IPS-NIHi7 (cell line): ENCODE measurements around the gene GPALPP1.
"Not testable (repeated sequence)": the region's sequence is repeated elsewhere in the genome, so short reads cannot be mapped to it uniquely, and the experiment has no call there.

Experiments
- DNase-seq: peaks from one replicate; pipeline ENCODE4 v3.0.0; 2012; ENCODE audit warnings: mixed read lengths; ENCODE audit errors: extremely low spot score

Gene GPALPP1

DNA sequence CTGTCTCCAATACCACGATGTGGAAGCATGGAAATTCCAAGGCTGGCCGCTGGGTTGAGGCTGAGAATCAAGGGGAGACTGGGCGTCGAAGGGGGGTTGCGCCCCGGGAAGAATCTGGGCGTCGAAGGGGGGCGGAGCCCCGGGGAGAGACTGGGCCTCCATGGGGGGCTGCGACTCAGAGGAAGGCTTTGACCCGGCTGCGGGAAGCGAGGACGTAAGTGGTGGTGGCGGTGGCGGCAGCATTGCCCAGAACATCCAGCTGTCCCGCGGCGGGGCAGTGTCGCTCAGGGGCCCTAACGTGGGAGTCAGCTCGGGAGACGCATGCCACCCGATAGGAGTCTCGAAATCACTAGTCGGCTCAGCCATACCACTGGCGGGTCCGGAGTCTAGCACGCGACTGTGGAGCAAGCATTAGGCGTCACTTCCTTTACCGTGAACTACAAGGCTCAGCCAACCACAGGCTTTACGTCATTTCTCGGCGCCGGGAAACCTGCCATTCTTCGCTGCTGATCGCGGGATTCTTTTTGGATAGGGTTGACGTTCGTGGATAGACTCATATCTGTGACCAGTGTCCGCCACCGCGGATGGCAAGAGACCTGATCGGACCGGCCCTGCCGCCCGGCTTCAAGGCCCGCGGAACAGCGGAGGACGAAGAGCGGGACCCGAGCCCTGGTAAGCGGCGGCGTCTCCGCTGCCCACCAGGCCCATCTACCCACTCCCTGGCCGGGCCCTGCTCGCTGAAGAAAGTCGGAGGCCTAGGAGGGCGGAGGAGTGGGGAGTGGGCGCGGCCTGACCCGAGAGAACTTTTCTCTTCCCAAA is at the start of gene GPALPP1, which contains the start of gene NUFIP1:
Gene GPALPP1, plus strand, starts transcription at position 468 of the 819 bp plus-strand sequence. Its CDS starts 117 bp downstream, at position 585.
Gene NUFIP1, minus strand, starts transcription at position 401 of the 819 bp plus-strand sequence. Its CDS starts 35 bp downstream, at position 366.
- peak; percentile 98 for DNase-seq

DNA sequence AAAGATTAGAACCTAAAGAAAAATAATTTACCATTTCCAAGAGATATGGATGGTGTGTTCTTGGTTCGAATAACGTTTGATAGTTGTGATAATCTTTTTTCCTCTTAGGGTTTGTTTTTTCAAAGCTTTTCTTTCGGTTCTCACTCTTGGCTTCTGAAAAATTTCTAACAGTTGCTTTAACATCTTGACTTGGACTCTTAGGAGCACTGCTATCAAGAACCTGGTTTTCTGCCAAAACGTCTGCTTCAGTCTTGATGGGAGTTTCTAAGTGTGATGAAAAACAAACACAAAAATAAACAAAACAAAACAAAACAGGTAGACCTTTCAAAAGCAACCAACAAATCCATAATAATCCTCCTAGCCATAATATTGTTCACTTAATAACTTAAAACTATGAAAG is 45.9 kb upstream of the GPALPP1 start:
- not testable (repeated sequence) for DNase-seq

DNA sequence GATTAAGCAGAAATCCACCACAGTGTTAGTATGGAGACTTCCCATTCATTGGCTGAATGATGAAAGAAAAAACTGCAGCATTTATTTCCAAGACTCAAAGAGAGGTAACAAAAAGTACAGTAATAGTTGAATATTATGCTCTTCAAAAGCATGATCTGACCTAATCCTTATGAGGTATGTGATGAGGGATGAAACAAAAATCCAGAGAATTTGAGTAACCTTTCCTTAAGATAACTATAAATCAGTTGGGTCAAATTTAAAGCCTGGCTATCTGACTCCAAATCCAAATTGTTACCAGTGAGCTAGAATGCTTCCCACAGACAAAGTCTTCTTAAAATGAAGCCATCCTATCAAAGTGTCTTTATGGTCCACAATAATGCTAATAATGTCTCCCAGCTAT is 38.2 kb upstream of the GPALPP1 start:
- no peak for DNase-seq

DNA sequence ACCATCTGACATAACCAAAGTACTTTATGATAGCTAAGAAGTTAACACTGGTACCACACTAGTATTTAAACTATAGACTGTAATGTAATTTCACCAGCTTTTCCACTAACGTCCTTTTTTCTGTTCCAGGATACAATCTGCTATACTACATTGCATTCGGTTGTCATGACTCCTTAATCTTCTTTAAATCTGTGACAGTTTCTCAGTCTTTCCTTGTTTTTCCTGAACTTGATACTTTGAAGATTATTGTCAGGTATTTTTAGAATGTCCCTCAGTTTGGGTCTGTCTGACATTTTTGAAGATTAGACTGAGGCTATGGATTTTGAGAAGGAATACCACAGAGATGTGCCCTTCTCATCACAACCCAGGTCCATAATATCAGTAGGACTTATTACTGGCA is 36.7 kb upstream of the GPALPP1 start:
- no peak for DNase-seq

- no peak for DNase-seq
Observed at GRCh38 chr13:44954224-44954623, 35.1 kb upstream of the GPALPP1 start.

GRCh38 chr13:44955406-44955805 is 33.9 kb upstream of the GPALPP1 start:
- DNase-seq: no peak

GRCh38 chr13:44961997-44962396 is 27.3 kb upstream of the GPALPP1 start:
- DNase-seq: no peak

GRCh38 chr13:44967704-44968433 is 21.5 kb upstream of the GPALPP1 start:
- no peak for DNase-seq

- DNase-seq: no peak
Observed at GRCh38 chr13:44968434-44968815, 20.9 kb upstream of the GPALPP1 start.

DNA sequence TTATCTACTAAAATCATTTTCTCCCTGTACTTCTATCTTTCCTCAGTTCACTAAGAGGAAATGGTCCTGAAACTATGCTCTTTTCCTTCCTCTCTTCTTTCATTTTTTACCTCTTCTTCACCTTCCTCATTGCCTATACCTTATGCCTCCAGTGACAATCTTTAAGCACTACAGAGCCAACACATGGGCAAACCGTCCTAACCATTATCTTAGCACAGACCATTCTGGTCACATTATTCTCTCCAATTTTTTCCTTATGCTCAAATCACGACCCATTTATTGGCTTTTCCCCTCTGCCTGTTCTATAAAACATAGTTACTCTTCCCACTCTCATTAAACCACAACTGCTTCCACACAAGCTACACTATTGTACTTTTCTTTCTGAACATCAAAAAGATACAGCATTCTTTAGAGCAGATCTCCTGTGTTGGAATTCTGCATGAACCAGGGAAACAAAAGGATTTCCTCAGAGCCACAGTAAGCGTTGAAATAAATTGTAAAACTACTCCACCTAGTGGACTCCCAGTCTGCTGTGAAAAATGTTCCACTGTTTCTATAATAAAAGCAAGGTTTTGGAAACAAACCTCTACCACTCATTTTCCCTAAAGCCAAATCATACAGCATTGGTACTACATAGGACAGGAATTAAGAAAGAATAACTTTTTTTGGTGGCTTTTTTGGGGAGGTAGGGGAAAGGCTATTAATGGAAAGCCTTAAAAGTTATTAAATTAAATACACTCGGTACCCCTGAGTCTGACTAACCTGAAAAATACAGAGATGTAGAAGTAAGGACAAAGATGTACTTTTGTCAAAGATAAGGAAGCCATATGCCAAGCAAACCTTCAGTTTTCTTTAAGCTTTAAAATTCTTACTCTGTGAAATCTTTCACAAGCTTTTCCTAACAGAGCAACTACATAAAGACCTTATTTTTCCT is 19.5 kb upstream of the GPALPP1 start:
- DNase-seq: peak; percentile 57

GRCh38 chr13:44971656-44972595 is 17.4 kb upstream of the GPALPP1 start:
- DNase-seq: no peak

- DNase-seq: no peak
Observed at GRCh38 chr13:44972956-44973581, 16.3 kb upstream of the GPALPP1 start.

DNA sequence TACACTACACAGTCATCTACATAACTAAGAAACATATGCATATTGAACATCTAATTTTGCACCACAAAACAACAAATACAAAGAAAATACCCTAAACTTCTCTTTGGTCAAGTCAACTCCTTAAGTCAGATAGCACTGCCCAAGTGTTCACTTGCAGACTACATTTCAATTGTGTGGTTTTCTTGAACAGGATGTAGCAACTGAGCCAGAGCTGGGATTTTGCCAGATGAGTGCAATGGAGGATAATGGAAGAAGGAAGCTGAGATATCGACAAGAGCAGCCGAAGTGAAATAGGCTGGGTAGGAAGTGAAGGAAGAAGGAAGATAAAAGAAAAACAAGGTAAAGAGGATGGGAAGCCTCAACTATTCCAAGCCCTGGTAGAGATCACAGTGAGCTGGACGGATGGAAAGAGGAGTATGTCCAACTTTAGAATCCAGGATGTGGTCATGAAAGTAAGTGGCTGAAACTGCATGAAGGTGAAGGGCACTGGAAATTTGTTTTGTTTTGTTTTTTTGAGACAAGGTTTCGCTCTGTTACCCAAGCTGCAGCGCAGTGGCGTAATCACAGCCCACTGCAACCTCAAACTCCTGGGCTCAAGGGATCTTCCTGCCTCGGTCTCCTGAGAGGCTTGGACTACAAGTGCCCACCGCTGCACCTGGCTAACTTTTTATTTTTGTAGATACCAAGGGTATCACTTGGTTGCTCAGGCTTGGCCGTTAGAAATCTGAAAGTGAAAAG is 15.1 kb upstream of the GPALPP1 start:
- DNase-seq: no peak

GRCh38 chr13:44976196-44976595 is 13.1 kb upstream of the GPALPP1 start:
- no peak for DNase-seq

DNA sequence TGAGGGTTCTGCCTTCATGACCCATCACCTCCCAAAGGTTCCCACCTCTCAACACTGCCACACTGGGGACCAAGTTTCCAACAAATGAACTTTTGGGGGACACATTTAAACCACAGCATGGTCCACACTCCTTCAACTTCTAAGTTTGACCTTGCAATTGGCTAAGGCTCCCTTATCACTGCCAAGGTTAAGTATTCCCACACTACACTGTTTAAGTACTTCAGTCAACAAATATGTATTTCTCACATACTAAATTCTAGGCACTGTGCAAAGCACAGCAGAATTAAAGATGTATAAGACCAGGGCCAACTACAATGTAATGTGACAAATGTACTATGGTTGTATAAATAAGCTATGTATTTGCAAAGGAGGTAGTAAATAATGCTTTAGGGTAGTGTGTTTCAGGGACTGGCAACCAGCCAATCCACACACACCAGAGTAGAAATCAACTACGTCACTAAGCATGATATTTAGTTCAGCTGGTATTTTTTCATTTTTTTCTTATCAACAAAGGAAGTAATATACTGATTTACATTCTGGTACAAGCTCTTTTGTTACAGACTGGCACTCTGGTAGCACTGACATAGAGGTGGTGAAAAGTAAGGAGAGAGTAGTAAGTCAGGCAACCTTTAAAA is 12.3 kb upstream of the GPALPP1 start:
- no peak for DNase-seq

DNA sequence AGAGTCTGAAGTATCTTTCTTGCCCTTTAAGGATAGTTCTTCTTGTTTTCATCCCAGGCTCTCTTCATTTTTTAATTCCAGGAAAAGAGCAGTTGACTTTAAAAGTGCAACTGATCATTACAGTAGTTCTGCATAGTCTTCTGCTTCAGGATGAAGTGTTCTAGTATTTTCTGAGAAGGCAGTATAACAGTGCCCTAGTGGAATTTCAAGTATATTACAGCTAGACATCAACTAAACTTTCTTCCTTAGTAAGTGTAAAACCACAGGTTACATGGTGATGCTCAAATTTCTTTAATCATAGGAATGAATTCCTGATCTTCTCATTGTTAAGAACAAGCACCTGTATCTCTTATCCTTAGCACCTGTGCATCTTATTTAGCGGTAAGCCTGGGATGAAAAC is 11.0 kb upstream of the GPALPP1 start:
- DNase-seq: no peak

- no peak for DNase-seq
Observed at GRCh38 chr13:44989941-44990340, 603 bp downstream of the GPALPP1 start.

- no peak for DNase-seq
Observed at GRCh38 chr13:45003417-45003816, 14.1 kb downstream of the GPALPP1 start.

GRCh38 chr13:45004096-45004495 is 14.8 kb downstream of the GPALPP1 start:
- DNase-seq: no peak
